GM12865 (cell line): Measurements from ENCODE around the gene POLR1G.
A peak's percentile ranks its signal among the peaks of the same experiment; 100 is the strongest.

ENCODE experiments used
- DNase-seq: peaks from one replicate; pipeline ENCODE4 v3.0.0; 2010; ENCODE audit warnings: low read depth
- H3K4me3 ChIP-seq: 2 replicates; pipeline ENCODE4 v1.5.1; 2011; ENCODE audit warnings: mild to moderate bottlenecking, low read depth, low read length, control low read depth
- TF ChIP-seq, protein P1 (sequence below): IDR thresholded peaks from 2 replicates; pipeline ENCODE4 v1.5.1; 2011; ENCODE audit warnings: low read length, control low read depth, low read depth, inconsistent platforms; ENCODE audit not compliant: insufficient read depth; ENCODE audit errors: missing control alignments

The POLR1G gene

DNA sequence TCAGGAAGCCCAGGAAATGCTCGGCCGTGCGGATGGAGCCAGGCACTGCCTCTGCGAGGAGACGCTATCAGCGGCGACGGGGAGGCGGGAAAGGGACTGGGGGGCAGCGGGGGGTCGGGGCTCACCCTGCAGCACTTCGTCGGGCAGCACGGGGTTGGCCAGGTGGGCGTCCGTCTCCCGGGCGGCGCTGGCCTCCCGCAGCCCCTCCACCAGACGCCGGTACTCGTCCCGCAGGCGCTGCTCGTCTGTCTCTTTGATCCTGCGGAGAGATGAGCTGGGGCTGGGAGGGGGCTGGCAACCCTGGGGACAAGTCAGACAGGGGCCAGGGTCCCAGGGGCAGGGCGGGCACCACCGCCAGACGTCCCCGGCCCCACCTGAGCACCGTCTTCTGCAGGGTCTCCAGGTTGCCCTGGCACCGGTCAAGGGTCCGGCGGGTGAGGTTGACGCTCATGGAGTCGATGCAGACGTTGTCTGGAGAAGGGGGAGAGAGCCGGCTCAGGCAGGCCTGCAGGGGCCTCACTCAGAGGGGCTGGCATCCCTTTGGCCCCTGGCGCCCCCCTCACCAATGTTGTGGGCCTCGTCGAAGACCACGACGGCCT is 42.5 kb upstream of the POLR1G start:
- DNase-seq, result no peak
- TF ChIP-seq, protein P1, sequence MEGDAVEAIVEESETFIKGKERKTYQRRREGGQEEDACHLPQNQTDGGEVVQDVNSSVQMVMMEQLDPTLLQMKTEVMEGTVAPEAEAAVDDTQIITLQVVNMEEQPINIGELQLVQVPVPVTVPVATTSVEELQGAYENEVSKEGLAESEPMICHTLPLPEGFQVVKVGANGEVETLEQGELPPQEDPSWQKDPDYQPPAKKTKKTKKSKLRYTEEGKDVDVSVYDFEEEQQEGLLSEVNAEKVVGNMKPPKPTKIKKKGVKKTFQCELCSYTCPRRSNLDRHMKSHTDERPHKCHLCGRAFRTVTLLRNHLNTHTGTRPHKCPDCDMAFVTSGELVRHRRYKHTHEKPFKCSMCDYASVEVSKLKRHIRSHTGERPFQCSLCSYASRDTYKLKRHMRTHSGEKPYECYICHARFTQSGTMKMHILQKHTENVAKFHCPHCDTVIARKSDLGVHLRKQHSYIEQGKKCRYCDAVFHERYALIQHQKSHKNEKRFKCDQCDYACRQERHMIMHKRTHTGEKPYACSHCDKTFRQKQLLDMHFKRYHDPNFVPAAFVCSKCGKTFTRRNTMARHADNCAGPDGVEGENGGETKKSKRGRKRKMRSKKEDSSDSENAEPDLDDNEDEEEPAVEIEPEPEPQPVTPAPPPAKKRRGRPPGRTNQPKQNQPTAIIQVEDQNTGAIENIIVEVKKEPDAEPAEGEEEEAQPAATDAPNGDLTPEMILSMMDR, result no peak
- H3K4me3 ChIP-seq, result no peak overlapping the region

DNA sequence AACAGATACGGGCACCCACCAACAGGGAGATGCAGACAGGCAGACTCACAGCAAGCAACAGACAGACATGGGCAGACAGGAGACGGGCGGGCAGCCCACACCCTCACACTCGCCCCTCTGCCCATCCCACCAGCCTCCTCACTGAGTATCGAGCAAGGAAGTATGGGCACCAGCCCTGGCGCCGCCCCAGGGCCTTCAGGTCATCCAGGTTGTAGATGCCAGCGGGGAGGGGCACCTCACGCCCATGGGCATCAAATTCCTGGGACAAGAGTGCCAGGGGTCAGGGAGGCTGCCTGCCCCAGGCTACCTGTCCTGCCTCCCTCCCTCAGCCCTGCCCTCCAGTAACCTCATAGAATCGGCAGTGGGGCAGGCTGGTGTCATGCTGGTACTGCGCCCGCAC is 41.7 kb upstream of the POLR1G start:
- no peak for DNase-seq
- TF ChIP-seq, protein P1, result no peak
- no peak overlapping the region for H3K4me3 ChIP-seq

DNA sequence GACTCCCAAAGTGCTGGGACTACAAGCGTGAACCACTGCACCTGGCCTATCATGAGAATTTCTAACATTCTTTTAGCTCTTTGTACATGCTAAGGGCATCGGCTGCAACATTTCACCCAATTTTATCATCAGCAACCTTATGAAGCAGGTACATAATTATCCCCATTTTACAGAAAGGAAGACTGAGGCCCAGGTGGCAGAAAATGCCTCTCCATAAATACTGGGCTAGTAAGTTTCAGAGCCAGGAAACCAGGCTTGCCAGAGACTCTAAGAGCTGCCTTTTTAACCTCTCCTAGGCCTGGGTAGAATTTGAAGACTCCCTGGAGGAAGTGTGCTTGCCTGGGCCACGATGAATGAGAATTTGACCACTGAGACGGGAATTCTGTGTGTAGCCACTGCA is 38.3 kb upstream of the POLR1G start:
- H3K4me3 ChIP-seq, result no peak overlapping the region
- no peak for DNase-seq
- TF ChIP-seq, protein P1, result no peak

DNA sequence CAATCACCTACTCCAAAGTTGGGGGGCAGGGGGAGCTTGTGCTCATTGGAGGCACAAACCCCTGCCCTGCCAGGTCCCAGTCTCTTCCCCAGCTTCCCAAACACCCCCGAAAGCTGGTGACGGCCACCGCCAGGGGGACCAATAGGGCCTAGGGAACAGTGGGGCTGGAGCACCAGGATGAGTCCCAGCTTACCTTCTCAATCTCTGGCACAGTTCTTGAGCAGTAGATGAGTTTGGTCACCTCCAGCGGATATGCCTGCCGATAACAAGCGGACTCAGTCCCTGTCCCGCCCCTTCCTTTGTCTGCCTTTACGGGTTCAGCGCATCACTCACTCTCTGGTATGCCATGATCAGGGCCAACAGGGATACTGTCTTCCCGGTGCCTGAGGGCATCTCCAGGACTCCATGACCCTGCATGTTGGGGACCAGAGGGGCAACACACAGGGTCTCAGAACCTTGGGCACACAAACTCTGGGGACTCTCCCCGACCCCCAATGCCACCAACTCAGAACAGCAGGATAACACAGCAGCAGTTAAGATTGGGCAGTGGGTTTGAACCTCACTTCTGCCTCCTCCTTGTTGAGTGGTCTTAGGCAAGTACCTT is 37.6 kb upstream of the POLR1G start:
- DNase-seq, result no peak
- TF ChIP-seq, protein P1, result no peak
- no peak overlapping the region for H3K4me3 ChIP-seq

DNA sequence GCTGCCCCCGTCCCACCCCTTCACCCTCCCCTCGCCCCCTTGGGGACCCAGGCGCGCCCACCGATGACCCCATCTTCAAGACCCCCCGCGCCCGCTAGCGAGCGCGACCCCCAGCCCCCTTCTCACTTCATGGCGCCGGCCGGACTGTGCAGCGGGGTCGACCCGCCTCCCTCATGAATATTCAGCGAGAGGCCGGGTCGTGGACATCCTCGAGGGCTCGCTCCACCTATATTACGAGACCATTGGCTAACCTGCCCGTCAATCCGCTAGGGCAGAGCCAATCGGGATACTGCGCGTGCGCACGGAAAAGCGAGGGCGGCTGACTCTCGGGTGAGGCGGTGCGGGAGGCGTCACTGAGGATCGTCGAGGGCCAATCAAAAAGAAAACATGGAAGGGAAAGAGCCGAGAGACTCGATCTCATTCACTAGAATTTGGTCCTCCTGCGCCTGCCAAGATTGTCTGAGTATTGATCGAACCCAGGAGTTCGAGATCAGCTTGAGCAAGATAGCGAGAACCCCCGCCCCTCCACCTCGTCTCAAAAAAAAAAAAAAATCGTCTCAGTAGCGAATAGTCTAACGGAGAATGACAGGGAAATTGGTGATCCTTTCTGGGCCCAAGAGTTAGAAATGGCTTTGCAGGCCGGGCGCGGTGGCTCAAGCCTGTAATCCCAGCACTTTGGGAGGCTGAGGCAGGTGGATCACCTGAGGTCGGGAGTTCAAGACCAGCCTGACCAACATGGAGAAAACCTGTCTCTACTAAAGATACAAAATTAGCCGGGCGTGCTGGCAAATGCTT is 35.8 kb upstream of the POLR1G start, which contains the start of gene ERCC2:
TSS of gene ERCC2 (minus strand) at position 164 of the 795 bp plus-strand sequence. CDS start at position 131, 33 bp downstream.
- DNase-seq, result peak; percentile 100
- peak within 1 kb of the TSS; percentile 86 for H3K4me3 ChIP-seq
- TF ChIP-seq, protein P1, result no peak

DNA sequence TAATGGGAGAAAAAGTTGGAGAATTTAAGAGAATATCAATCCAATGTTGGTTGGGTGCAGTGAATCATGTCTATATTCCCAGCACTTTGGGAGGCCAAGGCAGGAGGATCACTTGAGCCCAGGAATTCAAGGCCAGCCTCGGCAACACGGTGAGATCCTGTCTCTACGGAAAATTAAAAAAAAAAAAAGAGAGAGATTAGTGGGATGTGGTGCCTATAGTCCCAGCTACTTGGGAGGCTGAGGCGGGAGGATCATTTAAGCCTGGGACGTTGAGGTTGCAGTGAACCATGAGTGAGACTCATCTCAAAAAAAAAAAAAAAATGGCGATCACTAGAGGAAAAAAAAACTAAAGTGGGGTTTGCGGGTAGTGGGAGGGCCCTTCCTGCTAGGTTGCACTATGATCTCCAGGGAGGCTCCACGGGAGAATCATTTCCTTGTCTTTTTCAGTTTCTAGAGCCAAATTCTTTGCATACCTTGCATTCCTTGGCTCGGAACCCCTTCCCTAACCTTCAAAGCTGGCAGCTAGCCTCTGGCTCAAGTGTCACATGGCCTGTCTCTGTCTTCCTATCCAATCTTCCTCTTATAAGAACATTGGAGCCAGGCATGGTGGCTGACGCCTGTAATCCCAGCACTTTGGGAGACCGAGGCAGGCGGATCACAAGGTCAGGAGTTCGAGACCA is 30.3 kb upstream of the POLR1G start:
- no peak for DNase-seq
- no peak overlapping the region for H3K4me3 ChIP-seq
- TF ChIP-seq, protein P1, result no peak
